Measurements from ENCODE around the gene ABLIM1.

DNA sequence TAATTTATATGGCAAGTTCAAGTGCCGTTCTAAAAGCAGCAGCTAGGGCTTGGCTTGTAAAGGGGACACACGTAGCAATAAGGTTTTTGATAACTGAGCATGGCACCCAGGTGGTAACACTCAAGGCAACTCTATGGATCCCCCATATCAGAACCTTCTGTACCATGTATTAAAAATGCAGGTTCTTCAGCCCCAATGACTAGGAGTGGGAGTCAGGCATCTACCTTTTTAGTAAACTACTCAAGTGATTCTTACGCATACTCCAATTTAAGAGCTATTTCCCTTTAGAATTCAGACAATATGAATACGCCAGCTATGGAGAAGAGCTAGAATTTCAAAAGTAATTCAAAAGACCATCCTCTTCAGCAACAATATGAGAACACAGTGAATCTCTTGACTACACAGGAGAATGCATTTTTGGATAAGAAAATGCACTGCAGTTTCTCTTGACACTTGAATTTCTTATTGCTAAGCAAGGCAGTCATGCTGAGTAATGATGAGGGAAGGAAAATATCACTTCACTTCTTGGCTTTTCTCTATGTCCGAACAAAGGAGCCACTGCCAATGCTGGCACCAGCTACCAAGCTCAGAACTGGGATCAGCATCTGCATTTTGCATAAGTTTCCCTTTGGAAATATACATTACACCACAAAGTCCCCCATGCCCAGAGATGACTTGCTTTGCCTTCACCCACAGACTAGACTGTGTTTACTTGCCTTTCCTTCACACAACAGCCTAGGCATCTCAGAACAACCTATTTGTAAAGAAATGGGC is 53.5 kb downstream of the ABLIM1 start:
- TF ChIP-seq POLR2AphosphoS5 (IDR thresholded peaks at IDR 0.05) (no peak), CTCF (IDR thresholded peaks at IDR 0.05) (no peak)
